ENCODE measurements around the gene PERCC1.
A peak's percentile ranks its signal among the peaks of the same experiment; 100 is the strongest.

PERCC1 gene

GRCh38 chr16:1448536-1449116 is 17.7 kb downstream of the PERCC1 start:
- no peak for DNase-seq

- DNase-seq = no peak
Observed at GRCh38 chr16:1449201-1449788, 18.4 kb downstream of the PERCC1 start.

- DNase-seq = no peak
Observed at GRCh38 chr16:1450218-1450617, 19.3 kb downstream of the PERCC1 start.

- DNase-seq = no peak
Observed at GRCh38 chr16:1450841-1451240, 20.0 kb downstream of the PERCC1 start.

- no peak for DNase-seq
Observed at GRCh38 chr16:1451702-1452392, 21.0 kb downstream of the PERCC1 start.

- no peak for DNase-seq
Observed at GRCh38 chr16:1452530-1452929, 21.7 kb downstream of the PERCC1 start.

- no peak for DNase-seq
Observed at GRCh38 chr16:1453316-1453715, 22.4 kb downstream of the PERCC1 start.

GRCh38 chr16:1454561-1454960 is 23.7 kb downstream of the PERCC1 start:
- DNase-seq = no peak

- DNase-seq = no peak
Observed at GRCh38 chr16:1455190-1456171, 24.6 kb downstream of the PERCC1 start.

- DNase-seq = no peak
Observed at GRCh38 chr16:1456951-1457350, 26.1 kb downstream of the PERCC1 start.

GRCh38 chr16:1457489-1458245 is 26.8 kb downstream of the PERCC1 start:
- no peak for DNase-seq

GRCh38 chr16:1458336-1458976 is 27.6 kb downstream of the PERCC1 start:
- peak in 2 of 56 donors; percentile 2 to 8 for DNase-seq

GRCh38 chr16:1458977-1459341 is 28.1 kb downstream of the PERCC1 start:
- no peak for DNase-seq

- DNase-seq = no peak
Observed at GRCh38 chr16:1459967-1460366, 29.1 kb downstream of the PERCC1 start.

GRCh38 chr16:1460602-1461138 is 29.8 kb downstream of the PERCC1 start:
- no peak for DNase-seq

GRCh38 chr16:1461146-1461545 is 30.3 kb downstream of the PERCC1 start:
- DNase-seq = no peak

- no peak for DNase-seq
Observed at GRCh38 chr16:1464196-1464893, 33.5 kb downstream of the PERCC1 start.

GRCh38 chr16:1464894-1465566 is 34.2 kb downstream of the PERCC1 start:
- DNase-seq = no peak

GRCh38 chr16:1465567-1465915 is 34.7 kb downstream of the PERCC1 start:
- no peak for DNase-seq
